DMS79 (cell line): ENCODE data around the gene SBK1.
"Not testable (repeated sequence)": the region's sequence is repeated elsewhere in the genome, so short reads cannot be mapped to it uniquely, and the experiment has no call there.

Source experiments
- DNase-seq: peaks from one replicate; lab custom pipeline; 2025; lab: John Stamatoyannopoulos, UW

The SBK1 gene

GRCh38 chr16:28308794-28309584, 16.7 kb downstream of the SBK1 start:
- DNase-seq: no peak

GRCh38 chr16:28309811-28310311, 17.5 kb downstream of the SBK1 start:
- no peak for DNase-seq

- DNase-seq: no peak
These were observed 18.5 kb downstream of the SBK1 start for GRCh38 chr16:28310796-28311195.

- DNase-seq: no peak
These were observed 19.1 kb downstream of the SBK1 start for GRCh38 chr16:28311413-28311812.

- DNase-seq: no peak
These were observed 19.6 kb downstream of the SBK1 start for GRCh38 chr16:28311913-28312312.

- no peak for DNase-seq
These were observed 20.0 kb downstream of the SBK1 start for GRCh38 chr16:28312327-28312726.

GRCh38 chr16:28313587-28313986, 21.3 kb downstream of the SBK1 start:
- no peak for DNase-seq

GRCh38 chr16:28316054-28316453, 23.7 kb downstream of the SBK1 start:
- DNase-seq: no peak

- no peak for DNase-seq
These were observed 24.9 kb downstream of the SBK1 start for GRCh38 chr16:28317040-28317880.

GRCh38 chr16:28318042-28318744, 25.9 kb downstream of the SBK1 start:
- DNase-seq: no peak

GRCh38 chr16:28319476-28320022, 27.2 kb downstream of the SBK1 start:
- DNase-seq: no peak

- no peak for DNase-seq
These were observed 27.8 kb downstream of the SBK1 start for GRCh38 chr16:28320023-28320561.

GRCh38 chr16:28320741-28321140, 28.4 kb downstream of the SBK1 start:
- no peak for DNase-seq

GRCh38 chr16:28321700-28322411, 29.5 kb downstream of the SBK1 start:
- no peak for DNase-seq

GRCh38 chr16:28324235-28324886, 32.0 kb downstream of the SBK1 start:
- no peak for DNase-seq

- DNase-seq: no peak
These were observed 32.6 kb downstream of the SBK1 start for GRCh38 chr16:28324887-28325279.

GRCh38 chr16:28326881-28327610, 34.7 kb downstream of the SBK1 start:
- DNase-seq: no peak

- DNase-seq: not testable (repeated sequence)
These were observed 37.9 kb downstream of the SBK1 start for GRCh38 chr16:28330232-28330631.

- not testable (repeated sequence) for DNase-seq
These were observed 38.7 kb downstream of the SBK1 start for GRCh38 chr16:28330981-28331380.

- not testable (repeated sequence) for DNase-seq
These were observed 40.3 kb downstream of the SBK1 start for GRCh38 chr16:28332632-28333031.
